ENCODE results near the gene USP7. TPM values are rescaled to one million over a fixed set of nuclear protein-coding genes. Genes with fewer than 3 reads are reported as not detected.

Gene USP7
- total RNA-seq, 1 experiment from 2014 or later = 228 TPM

DNA sequence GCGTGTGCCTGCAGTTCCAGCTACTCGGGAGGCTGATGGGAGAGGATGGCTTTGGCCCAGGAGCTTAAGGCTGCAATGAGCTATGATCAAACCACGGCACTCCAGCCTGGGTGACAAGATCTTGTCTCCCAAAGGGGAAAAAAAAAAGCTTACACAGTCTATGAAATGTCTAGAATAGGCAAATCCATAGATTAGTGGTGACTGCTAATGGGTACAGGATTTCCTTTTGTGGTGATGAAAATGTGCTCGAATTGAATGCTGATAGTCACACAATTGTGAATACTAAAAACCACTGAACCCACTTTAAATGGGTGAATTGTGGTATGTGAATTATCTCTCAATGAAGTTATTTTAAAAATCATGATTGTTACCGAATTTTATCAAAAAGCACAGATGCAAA is 14.9 kb downstream of the USP7 start:
- POLR2A ChIA-PET (ENCODE audit: low non-redundant PET) = no interaction called here
- Histone ChIP-seq H3K4me3 (ENCODE audit: low read depth, low read length, poor library complexity, severe bottlenecking) (no peak overlapping the region), H3K27me3 (replicated peaks; ENCODE audit: insufficient read depth, low read depth, low read length, poor library complexity) (no peaks in the 10 kb centered on the region), H3K4me1 (ENCODE audit: insufficient read depth, low read length, poor library complexity, severe bottlenecking) (peaks cover 20% of the 10 kb centered on the region), H3K9me3 (ENCODE audit: low read depth, low read length, poor library complexity, severe bottlenecking) (no peaks in the 10 kb centered on the region), H3K36me3 (ENCODE audit: insufficient read depth, low read length, poor library complexity, severe bottlenecking) (no peaks in the 10 kb centered on the region), H3K27ac (ENCODE audit: low read depth, low read length, poor library complexity, severe bottlenecking) (no peak overlapping the region)
- CTCF ChIA-PET = no interaction called here
- no peak for DNase-seq (ENCODE audit: low spot score)
- TF ChIP-seq, protein P1, sequence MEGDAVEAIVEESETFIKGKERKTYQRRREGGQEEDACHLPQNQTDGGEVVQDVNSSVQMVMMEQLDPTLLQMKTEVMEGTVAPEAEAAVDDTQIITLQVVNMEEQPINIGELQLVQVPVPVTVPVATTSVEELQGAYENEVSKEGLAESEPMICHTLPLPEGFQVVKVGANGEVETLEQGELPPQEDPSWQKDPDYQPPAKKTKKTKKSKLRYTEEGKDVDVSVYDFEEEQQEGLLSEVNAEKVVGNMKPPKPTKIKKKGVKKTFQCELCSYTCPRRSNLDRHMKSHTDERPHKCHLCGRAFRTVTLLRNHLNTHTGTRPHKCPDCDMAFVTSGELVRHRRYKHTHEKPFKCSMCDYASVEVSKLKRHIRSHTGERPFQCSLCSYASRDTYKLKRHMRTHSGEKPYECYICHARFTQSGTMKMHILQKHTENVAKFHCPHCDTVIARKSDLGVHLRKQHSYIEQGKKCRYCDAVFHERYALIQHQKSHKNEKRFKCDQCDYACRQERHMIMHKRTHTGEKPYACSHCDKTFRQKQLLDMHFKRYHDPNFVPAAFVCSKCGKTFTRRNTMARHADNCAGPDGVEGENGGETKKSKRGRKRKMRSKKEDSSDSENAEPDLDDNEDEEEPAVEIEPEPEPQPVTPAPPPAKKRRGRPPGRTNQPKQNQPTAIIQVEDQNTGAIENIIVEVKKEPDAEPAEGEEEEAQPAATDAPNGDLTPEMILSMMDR (conservative IDR thresholded peaks at IDR 0.05; ENCODE audit: low read depth, low read length) = no peak
- TF ChIP-seq EZH2 (IDR thresholded peaks at IDR 0.05; ENCODE audit: borderline replicate concordance, low read depth, low read length, poor library complexity, severe bottlenecking) = no peak
- BruUV-seq (replicated peaks) = no TSS peak
- intact Hi-C loops (cut with micrococcal nuclease; ENCODE audit: unreplicated experiment) = no loop called here

DNA sequence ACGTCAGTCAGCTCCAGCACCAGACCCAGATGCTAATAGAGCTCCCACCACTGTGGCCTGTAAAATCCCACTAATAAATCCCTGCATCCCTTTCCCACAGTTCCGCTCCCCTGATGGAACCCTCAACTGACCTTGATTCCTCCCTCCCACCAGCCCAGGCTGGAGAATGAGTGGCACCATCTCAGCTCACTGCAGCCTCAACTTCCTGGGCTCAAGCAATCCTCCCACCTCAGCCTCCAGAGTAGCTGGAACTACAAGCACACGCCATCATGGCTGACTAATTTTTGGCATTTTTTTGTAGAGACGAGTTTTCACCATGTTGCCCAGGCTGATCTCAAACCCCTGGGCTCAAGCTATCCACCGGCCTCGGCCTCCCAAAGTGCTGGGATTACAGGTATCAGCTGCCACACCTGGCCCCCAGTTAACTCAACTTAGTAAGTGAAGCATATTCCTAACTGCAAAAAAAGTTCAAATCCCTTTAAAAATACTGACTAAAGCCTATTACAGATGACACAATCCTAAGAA is 15.6 kb downstream of the USP7 start:
- Histone ChIP-seq H3K4me1 (ENCODE audit: insufficient read depth, low read length, poor library complexity, severe bottlenecking) (peaks cover 24% of the 10 kb centered on the region), H3K36me3 (ENCODE audit: insufficient read depth, low read length, poor library complexity, severe bottlenecking) (no peaks in the 10 kb centered on the region), H3K9me3 (ENCODE audit: low read depth, low read length, poor library complexity, severe bottlenecking) (no peaks in the 10 kb centered on the region), H3K4me3 (ENCODE audit: low read depth, low read length, poor library complexity, severe bottlenecking) (no peak overlapping the region), H3K27ac (ENCODE audit: low read depth, low read length, poor library complexity, severe bottlenecking) (no peak overlapping the region), H3K27me3 (replicated peaks; ENCODE audit: insufficient read depth, low read depth, low read length, poor library complexity) (no peaks in the 10 kb centered on the region)
- no TSS peak for BruUV-seq (replicated peaks)
- intact Hi-C loops (cut with micrococcal nuclease; ENCODE audit: unreplicated experiment) = no loop called here
- CTCF ChIA-PET = no interaction called here
- no peak for TF ChIP-seq EZH2 (IDR thresholded peaks at IDR 0.05; ENCODE audit: borderline replicate concordance, low read depth, low read length, poor library complexity, severe bottlenecking)
- no peak for DNase-seq (ENCODE audit: low spot score)
- POLR2A ChIA-PET (ENCODE audit: low non-redundant PET) = no interaction called here

DNA sequence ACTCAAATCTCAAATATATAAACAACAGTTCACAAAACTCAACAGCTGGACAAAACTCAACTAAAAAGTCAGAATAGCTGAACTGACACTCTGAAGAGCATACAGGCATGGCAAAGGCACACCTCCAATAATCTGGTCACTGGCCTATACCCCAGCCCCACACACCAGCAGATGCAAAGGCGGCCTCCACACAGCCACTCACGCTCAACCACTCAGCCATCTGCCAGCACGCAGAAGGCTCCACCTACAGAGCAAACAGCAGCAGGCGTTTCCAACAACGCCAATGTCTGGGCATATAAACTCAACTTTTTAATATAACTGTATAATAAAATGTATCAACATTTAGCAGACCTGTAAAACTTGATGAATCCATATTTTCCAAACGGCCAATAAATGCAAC is 17.2 kb downstream of the USP7 start:
- no peak for TF ChIP-seq EZH2 (IDR thresholded peaks at IDR 0.05; ENCODE audit: borderline replicate concordance, low read depth, low read length, poor library complexity, severe bottlenecking)
- TF ChIP-seq, protein P1 (conservative IDR thresholded peaks at IDR 0.05; ENCODE audit: low read depth, low read length) = no peak
- intact Hi-C loops (cut with micrococcal nuclease; ENCODE audit: unreplicated experiment) = no loop called here
- H3K9me3 ChIP-seq (ENCODE audit: low read depth, low read length, poor library complexity, severe bottlenecking) = no peaks in the 10 kb centered on the region
- H3K36me3 ChIP-seq (ENCODE audit: insufficient read depth, low read length, poor library complexity, severe bottlenecking) = no peaks in the 10 kb centered on the region
- H3K27ac ChIP-seq (ENCODE audit: low read depth, low read length, poor library complexity, severe bottlenecking) = no peak overlapping the region
- ChIA-PET POLR2A (ENCODE audit: low non-redundant PET) (no interaction called here), CTCF (no interaction called here)
- no TSS peak for BruUV-seq (replicated peaks)
- H3K4me1 ChIP-seq (ENCODE audit: insufficient read depth, low read length, poor library complexity, severe bottlenecking) = peaks cover 23% of the 10 kb centered on the region
- DNase-seq (ENCODE audit: low spot score) = no peak
- H3K4me3 ChIP-seq (ENCODE audit: low read depth, low read length, poor library complexity, severe bottlenecking) = no peak overlapping the region
- H3K27me3 ChIP-seq (replicated peaks; ENCODE audit: insufficient read depth, low read depth, low read length, poor library complexity) = no peaks in the 10 kb centered on the region

DNA sequence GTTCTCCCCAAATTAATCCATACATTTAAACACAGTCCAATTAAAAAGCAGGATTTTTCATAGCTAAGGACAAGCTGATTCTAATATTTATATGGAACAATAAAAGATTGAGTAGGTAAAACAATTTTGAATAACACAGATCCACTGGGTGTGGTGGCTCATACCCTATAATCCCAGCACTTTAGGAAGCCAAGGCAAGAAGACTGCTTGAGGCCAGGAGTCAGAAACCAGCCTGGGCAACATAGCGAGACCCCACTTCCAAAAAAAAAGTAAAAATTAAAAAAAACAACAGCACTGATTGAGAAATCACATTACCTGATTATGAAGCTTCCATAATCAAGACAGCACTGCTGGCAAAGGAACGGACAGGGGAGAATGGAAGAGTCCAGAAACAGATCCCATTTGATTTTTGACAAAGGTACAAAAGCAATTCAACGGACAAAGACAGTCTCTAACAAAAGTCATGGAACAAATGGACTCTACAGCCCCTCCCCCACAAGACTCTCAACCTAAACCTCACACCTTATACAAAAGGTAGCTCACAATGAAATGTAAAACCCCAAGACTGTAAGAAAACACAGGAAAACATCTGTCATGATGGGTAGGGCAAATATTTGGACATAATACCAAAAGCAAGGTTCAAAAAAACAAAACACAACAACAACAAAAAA is 17.9 kb downstream of the USP7 start:
- ChIA-PET POLR2A (ENCODE audit: low non-redundant PET) (no interaction called here), CTCF (no interaction called here)
- intact Hi-C loops (cut with micrococcal nuclease; ENCODE audit: unreplicated experiment) = no loop called here
- no peak overlapping the region for H3K4me3 ChIP-seq (ENCODE audit: low read depth, low read length, poor library complexity, severe bottlenecking)
- no peak for DNase-seq (ENCODE audit: low spot score)
- no peaks in the 10 kb centered on the region for H3K36me3 ChIP-seq (ENCODE audit: insufficient read depth, low read length, poor library complexity, severe bottlenecking)
- TF ChIP-seq, protein P1 (conservative IDR thresholded peaks at IDR 0.05; ENCODE audit: low read depth, low read length) = no peak
- no peak for TF ChIP-seq EZH2 (IDR thresholded peaks at IDR 0.05; ENCODE audit: borderline replicate concordance, low read depth, low read length, poor library complexity, severe bottlenecking)
- no peaks in the 10 kb centered on the region for H3K27me3 ChIP-seq (replicated peaks; ENCODE audit: insufficient read depth, low read depth, low read length, poor library complexity)
- peaks cover 15% of the 10 kb centered on the region for H3K4me1 ChIP-seq (ENCODE audit: insufficient read depth, low read length, poor library complexity, severe bottlenecking)
- no peak overlapping the region for H3K27ac ChIP-seq (ENCODE audit: low read depth, low read length, poor library complexity, severe bottlenecking)
- BruUV-seq (replicated peaks) = no TSS peak
- no peaks in the 10 kb centered on the region for H3K9me3 ChIP-seq (ENCODE audit: low read depth, low read length, poor library complexity, severe bottlenecking)
